ENCODE results near the gene MACROH2A1. TPM values are rescaled to one million over a fixed set of nuclear protein-coding genes. Genes with fewer than 3 reads are reported as not detected.

Gene MACROH2A1
- total and polyA plus RNA-seq, 9 of the 15 experiments (the other 6 are each of a cell fraction or from before 2014, with no cell fraction given), result 44.9 to 289 (median 193) TPM

DNA sequence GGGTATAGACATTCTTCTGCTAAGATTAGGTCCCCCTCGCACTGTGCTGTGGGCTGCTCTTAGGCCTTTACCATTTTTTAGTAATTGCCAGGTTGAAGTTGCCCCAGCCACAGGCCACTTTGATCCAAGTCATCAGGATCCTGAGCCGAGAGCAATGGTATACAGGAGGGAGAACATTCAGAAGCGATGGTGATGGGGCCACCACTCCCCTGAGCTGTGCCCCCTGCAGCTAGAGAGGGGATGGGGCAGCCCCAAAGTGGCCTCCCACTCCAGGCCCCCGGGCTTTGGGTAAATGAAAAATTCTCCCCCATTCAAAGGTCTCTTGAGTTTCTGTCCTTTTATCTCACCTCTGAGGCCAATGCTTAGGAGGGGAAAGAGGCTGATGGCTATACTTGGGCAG, 59.4 kb downstream of the MACROH2A1 start (continued):
- TF ChIP-seq RFX7 (CRISPR knock-in tag; IDR thresholded peaks at IDR 0.05) (no peak), EHMT2 (IDR thresholded peaks at IDR 0.05) (no peak), ZNF263 (CRISPR knock-in tag; IDR thresholded peaks at IDR 0.05; ENCODE audit: borderline replicate concordance) (no peak)
- TF ChIP-seq, protein P1, sequence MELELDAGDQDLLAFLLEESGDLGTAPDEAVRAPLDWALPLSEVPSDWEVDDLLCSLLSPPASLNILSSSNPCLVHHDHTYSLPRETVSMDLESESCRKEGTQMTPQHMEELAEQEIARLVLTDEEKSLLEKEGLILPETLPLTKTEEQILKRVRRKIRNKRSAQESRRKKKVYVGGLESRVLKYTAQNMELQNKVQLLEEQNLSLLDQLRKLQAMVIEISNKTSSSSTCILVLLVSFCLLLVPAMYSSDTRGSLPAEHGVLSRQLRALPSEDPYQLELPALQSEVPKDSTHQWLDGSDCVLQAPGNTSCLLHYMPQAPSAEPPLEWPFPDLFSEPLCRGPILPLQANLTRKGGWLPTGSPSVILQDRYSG (tag; conservative IDR thresholded peaks at IDR 0.05; ENCODE audit: low read depth), result no peak

DNA sequence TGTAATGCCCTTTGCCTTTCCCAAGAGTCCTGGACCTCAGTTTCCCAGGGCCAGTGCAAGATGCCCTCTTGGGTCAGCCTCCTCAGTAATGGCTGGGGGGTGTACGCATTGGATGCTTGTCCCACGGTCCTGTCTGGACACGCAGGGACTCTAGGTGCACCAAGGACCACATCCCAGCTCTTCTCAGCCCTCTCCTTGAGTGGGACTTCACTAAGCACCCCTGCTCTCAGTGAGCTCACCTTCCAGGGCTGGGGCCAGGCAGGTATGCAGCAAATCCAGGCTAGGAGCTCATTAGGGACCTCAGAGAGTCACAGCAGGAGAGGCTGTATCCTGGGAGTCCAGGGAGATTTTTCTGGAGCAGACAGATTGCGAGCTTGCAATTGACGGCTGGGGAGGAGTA, 59.8 kb downstream of the MACROH2A1 start:
- ATAC-seq (no peak), DNase-seq (ENCODE audit: extremely low read depth in 1 of 4, low spot score in 3 of 4) (no peak), FAIRE-seq (no peak)
- H3K4me2 ChIP-seq (ENCODE audit: insufficient read depth, low read length), result no peak overlapping the region
- TF ChIP-seq MECOM (CRISPR knock-in tag; IDR thresholded peaks at IDR 0.05) (no peak), XRCC5 (IDR thresholded peaks at IDR 0.05; ENCODE audit: low read depth, low read length) (no peak), HCFC1 (IDR thresholded peaks at IDR 0.05; ENCODE audit: low read depth, low read length) (no peak), SNIP1 (IDR thresholded peaks at IDR 0.05; ENCODE audit: low read depth) (no peak), RBM25 (IDR thresholded peaks at IDR 0.05; ENCODE audit: low read depth, low read length, severe bottlenecking) (no peak)
- 96% methylated on average over 5 of the region's 5 CpGs for WGBS (ENCODE audit: insufficient coverage, low coverage, missing lambda C conversion rate)
- H4K20me1 ChIP-seq (replicated peaks; ENCODE audit: control insufficient read depth, insufficient read depth, low read length), result no peaks in the 10 kb centered on the region
- H3K79me2 ChIP-seq (ENCODE audit: control insufficient read depth, insufficient read depth, low read length), result no peaks in the 10 kb centered on the region
- no peak overlapping the region for H3K4me3 ChIP-seq
- H3K27me3 ChIP-seq (ENCODE audit: control insufficient read depth in 2 of 2, insufficient read depth in 2 of 2, low read length in 2 of 2), result no peaks in the 10 kb centered on the region
- H3K9ac ChIP-seq (ENCODE audit: insufficient read depth in 1 of 2, low read depth in 2 of 2, low read length in 2 of 2), result no peak overlapping the region
- intact Hi-C loops (cut with micrococcal nuclease), result loop anchor here (10.0 kb wide), 1 partner anchor 324 kb away; no protein-coding TSS in a partner anchor
- H2AFZ ChIP-seq (ENCODE audit: low read depth, low read length), result no peak overlapping the region
- POLR2A ChIA-PET, result interaction anchor here (0.6 to 2.7 kb wide), 6 partner anchors 8 to 589 kb away, joined by 3 to 6 read pairs (median 3); no protein-coding TSS in a partner anchor
- H3K27ac ChIP-seq (ENCODE audit: extremely low read depth, low read depth, low read length), result no peak overlapping the region
- no peaks in the 10 kb centered on the region for H3K9me3 ChIP-seq (replicated peaks; ENCODE audit: control insufficient read depth, insufficient read depth, low read depth, low read length)
- H3K36me3 ChIP-seq (ENCODE audit: control insufficient read depth, insufficient read depth, low read length), result peaks cover 99% of the 10 kb centered on the region
- no TSS peak for BruUV-seq (replicated peaks)
- no peaks in the 10 kb centered on the region for H3K9me1 ChIP-seq (ENCODE audit: control insufficient read depth, insufficient read depth, low read length)
- H3K4me1 ChIP-seq (replicated peaks in 1 of 2; ENCODE audit: control insufficient read depth in 2 of 2, insufficient read depth in 2 of 2, low read length in 2 of 2), result no peaks in the 10 kb centered on the region
- CTCF ChIA-PET (ENCODE audit: low intra/inter-chr PET ratio), result no interaction called here
- in situ Hi-C loops (cut with MboI), result loop anchor here (10.0 kb wide), 1 partner anchor 324 kb away; no protein-coding TSS in a partner anchor

Measured in K562 (cell line).